WTC11 (cell line): ENCODE data around the gene ADAT3. TPM values are rescaled to one million over a fixed set of nuclear protein-coding genes. Genes with fewer than 3 reads are reported as not detected.

Experiments
- ATAC-seq: fragments of 200-7000 bp; cut with Tn5 transposase; 2 replicates; pipeline ENCODE4 v1.10.0; 2021; ENCODE audit warnings: mild to moderate bottlenecking, moderate library complexity
- CTCF ChIA-PET: fragments of 300-600 bp; sonication (Branson Sonifier 250); formaldehyde crosslinking; loops from one replicate; lab custom pipeline; 2021; ENCODE audit warnings: antibody characterized with exemption; lab: Charles Lee
- POLR2A ChIA-PET: fragments of 350-600 bp; sonication (Branson Sonifier 250); formaldehyde crosslinking; loops from one replicate; lab custom pipeline; 2021; ENCODE audit warnings: antibody characterized with exemption; lab: Charles Lee
- DNase-seq: peaks from one replicate; pipeline ENCODE4 v3.0.0; 2021; ENCODE audit warnings: low spot score
- H3K27ac Mint-ChIP-seq: 2 replicates; pipeline ENCODE4 v1.8.0; 2021; ENCODE audit warnings: mixed read lengths
- H3K27me3 Mint-ChIP-seq: 2 replicates; pipeline ENCODE4 v1.8.0; 2021; ENCODE audit warnings: low read depth, mild to moderate bottlenecking, moderate library complexity, mixed read lengths
- H3K36me3 Mint-ChIP-seq: 2 replicates; pipeline ENCODE4 v1.8.0; 2021; ENCODE audit warnings: mixed read lengths
- H3K4me1 Mint-ChIP-seq: 2 replicates; pipeline ENCODE4 v1.8.0; 2022; ENCODE audit warnings: mixed read lengths
- H3K4me3 Mint-ChIP-seq: 2 replicates; pipeline ENCODE4 v1.8.0; 2021; ENCODE audit warnings: mild to moderate bottlenecking, moderate library complexity, mixed read lengths
- H3K9me3 Mint-ChIP-seq: 2 replicates; pipeline ENCODE4 v1.8.0; 2021; ENCODE audit warnings: mixed read lengths
- AFF4 ChIP-seq: sonication (generic); formaldehyde crosslinking; IDR thresholded peaks from 2 replicates; pipeline ENCODE4 v1.8.1; 2023; ENCODE audit warnings: mild to moderate bottlenecking, missing genetic modification reagents, borderline replicate concordance
- ATF6 ChIP-seq: sonication (generic); formaldehyde crosslinking; IDR thresholded peaks from 2 replicates; pipeline ENCODE4 v1.8.1; 2023; ENCODE audit warnings: mild to moderate bottlenecking, missing genetic modification reagents
- CBFB ChIP-seq: sonication (generic); formaldehyde crosslinking; IDR thresholded peaks from 2 replicates; pipeline ENCODE4 v1.8.1; 2022; ENCODE audit warnings: mild to moderate bottlenecking, low read depth, missing genetic modification reagents
- CREM ChIP-seq: sonication (generic); formaldehyde crosslinking; IDR thresholded peaks from 2 replicates; pipeline ENCODE4 v1.8.1; 2022; ENCODE audit warnings: mild to moderate bottlenecking, missing genetic modification reagents, moderate library complexity
- E2F5 ChIP-seq: sonication (generic); formaldehyde crosslinking; IDR thresholded peaks from 2 replicates; pipeline ENCODE4 v1.8.1; 2022; ENCODE audit warnings: mild to moderate bottlenecking, moderate library complexity, missing genetic modification reagents
- FOXK1 ChIP-seq: sonication (generic); formaldehyde crosslinking; IDR thresholded peaks from 2 replicates; pipeline ENCODE4 v1.8.0; 2022; ENCODE audit warnings: mild to moderate bottlenecking, moderate library complexity, missing genetic modification reagents
- FOXP1 ChIP-seq: sonication (generic); formaldehyde crosslinking; IDR thresholded peaks from 2 replicates; pipeline ENCODE4 v1.8.0; 2022; ENCODE audit warnings: missing genetic modification reagents, mild to moderate bottlenecking, moderate library complexity, borderline replicate concordance
- HMGA2 ChIP-seq: fragments of 250-450 bp; sonication (Bioruptor Pico); IDR thresholded peaks from 2 replicates; pipeline ENCODE4 v1.4.0; 2021; ENCODE audit warnings: mild to moderate bottlenecking, moderate library complexity
- JUN ChIP-seq: sonication (generic); formaldehyde crosslinking; IDR thresholded peaks from 2 replicates; pipeline ENCODE4 v1.8.0; 2023; ENCODE audit warnings: mild to moderate bottlenecking, missing genetic modification reagents
- MXD4 ChIP-seq: fragments of 250-450 bp; sonication (Bioruptor Pico); IDR thresholded peaks from 2 replicates; pipeline ENCODE4 v1.8.0; 2021; ENCODE audit warnings: mild to moderate bottlenecking, moderate library complexity, borderline replicate concordance
- OVOL2 ChIP-seq: fragments of 250-450 bp; sonication (Bioruptor Pico); IDR thresholded peaks from 2 replicates; pipeline ENCODE4 v1.9.0; 2021; ENCODE audit warnings: mild to moderate bottlenecking, borderline replicate concordance
- TEAD1 ChIP-seq: sonication (generic); formaldehyde crosslinking; IDR thresholded peaks from 2 replicates; pipeline ENCODE4 v1.8.0; 2022; ENCODE audit warnings: mild to moderate bottlenecking, missing genetic modification reagents
- USF2 ChIP-seq: sonication (generic); formaldehyde crosslinking; IDR thresholded peaks from 2 replicates; pipeline ENCODE4 v1.8.1; 2023; ENCODE audit warnings: mild to moderate bottlenecking, missing genetic modification reagents, moderate library complexity
- ZNF512 ChIP-seq: sonication (generic); formaldehyde crosslinking; IDR thresholded peaks from 2 replicates; pipeline ENCODE4 v1.8.1; 2022; ENCODE audit warnings: missing genetic modification reagents, borderline replicate concordance
- total RNA-seq: library from RNA; stranded (reverse); gene quantifications from 3 replicates; pipeline ENCODE4 v1.2.3, GENCODE V29; 2021
- TF ChIP-seq, protein P1 (sequence below): sonication (generic); formaldehyde crosslinking; IDR thresholded peaks from 2 replicates; pipeline ENCODE4 v1.8.1; 2023; ENCODE audit warnings: mild to moderate bottlenecking, missing genetic modification reagents
- TF ChIP-seq, protein P2 (sequence below): fragments of 250-450 bp; sonication (Bioruptor Pico); IDR thresholded peaks from 2 replicates; pipeline ENCODE4 v1.9.0; 2021; ENCODE audit warnings: mild to moderate bottlenecking, borderline replicate concordance
- TF ChIP-seq, protein P3 (sequence below): fragments of 250-450 bp; sonication (Bioruptor Pico); IDR thresholded peaks from 2 replicates; pipeline ENCODE4 v1.9.0; 2021; ENCODE audit warnings: moderate library complexity, mild to moderate bottlenecking, inconsistent platforms, borderline replicate concordance

Gene ADAT3
- total RNA-seq, 1 experiment from 2014 or later = 20.3 TPM

DNA sequence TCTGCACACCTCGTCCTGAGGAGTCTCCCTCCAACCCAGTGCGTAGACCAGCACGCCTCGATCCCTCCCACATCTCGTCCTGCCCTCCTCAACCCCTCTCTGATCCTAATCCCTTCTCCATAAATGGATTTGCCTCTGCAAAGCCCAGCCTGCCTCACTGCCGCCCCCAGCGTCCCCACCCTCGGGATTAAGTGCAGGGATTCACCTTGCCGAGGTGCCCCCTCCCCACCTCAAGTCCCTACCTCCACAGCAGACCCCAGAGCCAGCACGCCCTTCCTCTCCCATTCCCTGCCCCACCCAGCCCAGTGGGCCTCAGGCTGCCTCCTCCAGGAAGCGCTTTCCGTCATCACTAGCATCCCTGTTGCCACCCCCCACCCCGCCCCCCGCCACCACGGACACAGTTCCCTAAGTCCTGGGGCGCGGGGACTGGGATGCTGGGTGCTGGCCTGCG is 45.8 kb upstream of the ADAT3 start:
- DNase-seq (no peak), ATAC-seq (no peak)
- Mint-ChIP-seq H3K27ac (no peak overlapping the region), H3K27me3 (peaks cover 11% of the 10 kb centered on the region), H3K4me1 (peaks cover 42% of the 10 kb centered on the region), H3K9me3 (no peaks in the 10 kb centered on the region), H3K4me3 (peak overlapping the region; percentile 51), H3K36me3 (no peaks in the 10 kb centered on the region)
- ChIA-PET CTCF (interaction anchor here (5.4 to 8.2 kb wide), 2 partner anchors 21 to 33 kb away, joined by 57 to 70 read pairs; no protein-coding TSS in a partner anchor), POLR2A (no interaction called here)
- TF ChIP-seq FOXP1 (CRISPR knock-in tag) (no peak), TEAD1 (no peak), JUN (CRISPR knock-in tag) (no peak), E2F5 (CRISPR knock-in tag) (no peak), HMGA2 (CRISPR knock-in tag) (no peak), AFF4 (CRISPR knock-in tag) (no peak), CBFB (CRISPR knock-in tag) (no peak), OVOL2 (CRISPR knock-in tag) (no peak), FOXK1 (CRISPR knock-in tag) (no peak)
- TF ChIP-seq, protein P1, sequence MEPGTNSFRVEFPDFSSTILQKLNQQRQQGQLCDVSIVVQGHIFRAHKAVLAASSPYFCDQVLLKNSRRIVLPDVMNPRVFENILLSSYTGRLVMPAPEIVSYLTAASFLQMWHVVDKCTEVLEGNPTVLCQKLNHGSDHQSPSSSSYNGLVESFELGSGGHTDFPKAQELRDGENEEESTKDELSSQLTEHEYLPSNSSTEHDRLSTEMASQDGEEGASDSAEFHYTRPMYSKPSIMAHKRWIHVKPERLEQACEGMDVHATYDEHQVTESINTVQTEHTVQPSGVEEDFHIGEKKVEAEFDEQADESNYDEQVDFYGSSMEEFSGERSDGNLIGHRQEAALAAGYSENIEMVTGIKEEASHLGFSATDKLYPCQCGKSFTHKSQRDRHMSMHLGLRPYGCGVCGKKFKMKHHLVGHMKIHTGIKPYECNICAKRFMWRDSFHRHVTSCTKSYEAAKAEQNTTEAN (CRISPR knock-in tag) = no peak
- TF ChIP-seq, protein P2, sequence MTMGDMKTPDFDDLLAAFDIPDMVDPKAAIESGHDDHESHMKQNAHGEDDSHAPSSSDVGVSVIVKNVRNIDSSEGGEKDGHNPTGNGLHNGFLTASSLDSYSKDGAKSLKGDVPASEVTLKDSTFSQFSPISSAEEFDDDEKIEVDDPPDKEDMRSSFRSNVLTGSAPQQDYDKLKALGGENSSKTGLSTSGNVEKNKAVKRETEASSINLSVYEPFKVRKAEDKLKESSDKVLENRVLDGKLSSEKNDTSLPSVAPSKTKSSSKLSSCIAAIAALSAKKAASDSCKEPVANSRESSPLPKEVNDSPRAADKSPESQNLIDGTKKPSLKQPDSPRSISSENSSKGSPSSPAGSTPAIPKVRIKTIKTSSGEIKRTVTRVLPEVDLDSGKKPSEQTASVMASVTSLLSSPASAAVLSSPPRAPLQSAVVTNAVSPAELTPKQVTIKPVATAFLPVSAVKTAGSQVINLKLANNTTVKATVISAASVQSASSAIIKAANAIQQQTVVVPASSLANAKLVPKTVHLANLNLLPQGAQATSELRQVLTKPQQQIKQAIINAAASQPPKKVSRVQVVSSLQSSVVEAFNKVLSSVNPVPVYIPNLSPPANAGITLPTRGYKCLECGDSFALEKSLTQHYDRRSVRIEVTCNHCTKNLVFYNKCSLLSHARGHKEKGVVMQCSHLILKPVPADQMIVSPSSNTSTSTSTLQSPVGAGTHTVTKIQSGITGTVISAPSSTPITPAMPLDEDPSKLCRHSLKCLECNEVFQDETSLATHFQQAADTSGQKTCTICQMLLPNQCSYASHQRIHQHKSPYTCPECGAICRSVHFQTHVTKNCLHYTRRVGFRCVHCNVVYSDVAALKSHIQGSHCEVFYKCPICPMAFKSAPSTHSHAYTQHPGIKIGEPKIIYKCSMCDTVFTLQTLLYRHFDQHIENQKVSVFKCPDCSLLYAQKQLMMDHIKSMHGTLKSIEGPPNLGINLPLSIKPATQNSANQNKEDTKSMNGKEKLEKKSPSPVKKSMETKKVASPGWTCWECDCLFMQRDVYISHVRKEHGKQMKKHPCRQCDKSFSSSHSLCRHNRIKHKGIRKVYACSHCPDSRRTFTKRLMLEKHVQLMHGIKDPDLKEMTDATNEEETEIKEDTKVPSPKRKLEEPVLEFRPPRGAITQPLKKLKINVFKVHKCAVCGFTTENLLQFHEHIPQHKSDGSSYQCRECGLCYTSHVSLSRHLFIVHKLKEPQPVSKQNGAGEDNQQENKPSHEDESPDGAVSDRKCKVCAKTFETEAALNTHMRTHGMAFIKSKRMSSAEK (CRISPR knock-in tag) = no peak

DNA sequence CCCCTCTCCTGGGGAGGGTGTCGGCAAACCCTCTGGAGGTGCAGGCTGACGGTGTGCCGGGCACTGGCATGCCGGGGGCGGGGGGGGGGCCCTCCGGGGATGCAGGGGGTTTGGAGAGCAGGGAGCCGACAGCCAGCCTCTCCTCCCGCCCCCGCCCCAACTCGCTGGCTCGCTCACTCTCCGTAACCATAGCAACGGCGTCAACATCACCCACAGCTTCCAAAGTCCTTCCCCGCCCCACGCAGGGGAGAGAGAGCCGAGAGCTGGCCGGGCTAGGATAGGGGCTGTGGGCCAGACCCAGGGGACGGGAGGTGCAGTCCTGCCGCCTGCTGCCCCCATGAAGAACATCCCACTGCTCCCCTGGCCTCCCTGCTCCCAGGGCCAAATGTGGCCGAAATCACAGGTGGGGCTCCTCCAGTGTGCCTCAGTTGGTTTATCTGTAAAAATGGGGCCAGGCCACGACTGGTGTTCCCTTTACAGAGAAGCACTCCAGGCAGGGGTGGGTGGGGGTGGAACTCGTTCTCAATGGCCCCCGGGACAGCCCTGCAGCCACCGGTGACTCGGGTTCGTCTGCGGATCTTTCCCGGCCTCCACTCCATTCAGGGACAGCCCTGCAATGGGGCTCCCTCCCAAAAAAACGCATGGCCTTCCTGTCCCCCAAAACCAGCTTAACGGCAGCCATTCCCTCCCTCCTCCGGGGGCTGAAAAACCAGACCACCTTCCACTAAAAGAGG is 45.0 kb upstream of the ADAT3 start:
- Mint-ChIP-seq H3K4me3 (peak overlapping the region; percentile 84), H3K27ac (no peak overlapping the region), H3K9me3 (no peaks in the 10 kb centered on the region), H3K27me3 (peaks cover 11% of the 10 kb centered on the region), H3K4me1 (peaks cover 33% of the 10 kb centered on the region), H3K36me3 (no peaks in the 10 kb centered on the region)
- ATAC-seq = no peak
- ChIA-PET POLR2A (no interaction called here), CTCF (interaction anchor here (1.1 kb wide), 1 partner anchor 11 kb away, joined by 4 read pairs; the partner anchor contains the start of gene REXO1)
- DNase-seq = peak; percentile 48
- TF ChIP-seq ATF6 (CRISPR knock-in tag) = no peak
- TF ChIP-seq HMGA2 (CRISPR knock-in tag) = no peak
- no peak for TF ChIP-seq ZNF512 (CRISPR knock-in tag)
- no peak for TF ChIP-seq FOXP1 (CRISPR knock-in tag)
- TF ChIP-seq CREM = no peak
- TF ChIP-seq MXD4 = no peak
- TF ChIP-seq USF2 = no peak
- TF ChIP-seq, protein P3, sequence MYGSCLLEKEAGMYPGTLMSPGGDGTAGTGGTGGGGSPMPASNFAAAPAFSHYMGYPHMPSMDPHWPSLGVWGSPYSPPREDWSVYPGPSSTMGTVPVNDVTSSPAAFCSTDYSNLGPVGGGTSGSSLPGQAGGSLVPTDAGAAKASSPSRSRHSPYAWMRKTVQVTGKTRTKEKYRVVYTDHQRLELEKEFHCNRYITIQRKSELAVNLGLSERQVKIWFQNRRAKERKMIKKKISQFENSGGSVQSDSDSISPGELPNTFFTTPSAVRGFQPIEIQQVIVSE = no peak
